Fibroblast of lung (primary cell): ENCODE measurements around the gene SUSD1. TPM values are rescaled to one million over a fixed set of nuclear protein-coding genes. Genes with fewer than 3 reads are reported as not detected.

Experiments used
- DNase-seq, 2 donors: peaks; one replicate each; pipeline versions ENCODE4 v3.0.0 to v3.0.0-alpha.2; 2010; ENCODE audit warnings: low read depth in 2 of 2
- H2AFZ ChIP-seq: 2 replicates; pipeline ENCODE4 v1.5.1; 2012; ENCODE audit warnings: low read length, control low read depth, inconsistent platforms
- H3K27ac ChIP-seq: 2 replicates; pipeline ENCODE4 v1.5.1; 2011; ENCODE audit warnings: low read length, control low read depth; ENCODE audit not compliant: insufficient read depth
- H3K27me3 ChIP-seq: 2 replicates; pipeline ENCODE4 v1.5.1; 2011; ENCODE audit warnings: mild to moderate bottlenecking, low read length; ENCODE audit not compliant: control insufficient read depth, insufficient read depth
- H3K36me3 ChIP-seq: 2 replicates; pipeline ENCODE4 v1.5.1; 2011; ENCODE audit warnings: low read length; ENCODE audit not compliant: control insufficient read depth, insufficient read depth
- H3K4me1 ChIP-seq: 2 replicates; pipeline ENCODE4 v1.5.1; 2011; ENCODE audit warnings: low read length; ENCODE audit not compliant: control insufficient read depth, insufficient read depth; ENCODE audit errors: extremely low read depth
- H3K4me2 ChIP-seq: 2 replicates; pipeline ENCODE4 v1.5.1; 2011; ENCODE audit warnings: low read length, control low read depth; ENCODE audit not compliant: insufficient read depth; ENCODE audit errors: extremely low read depth
- H3K4me3 ChIP-seq, 4 experiments: fragments of 200-600 bp in 1 of 4; sonication (generic) in 1 of 4; replicated peaks in 1 of 4; 2 replicates each; pipeline ENCODE4 v1.5.1; 2011 to 2016; ENCODE audit warnings: low read length in 4 of 4, low read depth in 3 of 4, mild to moderate bottlenecking in 3 of 4, control low read depth in 2 of 4, inconsistent platforms in 1 of 4, mixed read lengths in 1 of 4; ENCODE audit not compliant: insufficient read depth in 1 of 4; ENCODE audit errors: control extremely low read depth in 1 of 4
- H3K79me2 ChIP-seq: 2 replicates; pipeline ENCODE4 v1.5.1; 2012; ENCODE audit warnings: mild to moderate bottlenecking, low read length, inconsistent platforms; ENCODE audit not compliant: control insufficient read depth, insufficient read depth
- H3K9ac ChIP-seq: 2 replicates; pipeline ENCODE4 v1.5.1; 2011; ENCODE audit warnings: mild to moderate bottlenecking, low read length, control low read depth; ENCODE audit not compliant: insufficient read depth
- H3K9me3 ChIP-seq: 2 replicates; pipeline ENCODE4 v1.5.1; 2012; ENCODE audit warnings: low read depth, low read length; ENCODE audit not compliant: control insufficient read depth, insufficient read depth
- H4K20me1 ChIP-seq: 2 replicates; pipeline ENCODE4 v1.5.1; 2011; ENCODE audit warnings: low read length; ENCODE audit not compliant: control insufficient read depth, insufficient read depth; ENCODE audit errors: extremely low read depth
- EZH2 ChIP-seq: IDR thresholded peaks from 2 replicates; pipeline ENCODE4 v1.5.1; 2012; ENCODE audit warnings: low read length, control low read depth, mild to moderate bottlenecking; ENCODE audit errors: missing control alignments
- polyA plus RNA-seq, 2 donors: library from polyadenylated mRNA; depleted of rRNA in 1 of 2; stranded (reverse) in 1 of 2; unstranded in 1 of 2; fragments of >200 nt; gene quantifications; 2 replicates each; pipeline ENCODE4 v1.2.1, GENCODE V29; 2011 to 2012; ENCODE audit warnings: missing spikeins in 1 of 2
- total RNA-seq: library from RNA; depleted of rRNA; stranded (reverse); fragments of >200 nt; gene quantifications from 2 replicates; pipeline ENCODE4 v1.2.1, GENCODE V29; 2014
- TF ChIP-seq, protein P1 (sequence below), 2 donors: IDR thresholded peaks in 1 of 2; conservative IDR thresholded peaks in 1 of 2; 1 replicate in 1 of 2; 2 replicates in 1 of 2; pipeline ENCODE4 v1.5.1; 2011 to 2012; ENCODE audit warnings: low read length in 2 of 2, control low read depth in 1 of 2, inconsistent platforms in 1 of 2, low read depth in 1 of 2, mild to moderate bottlenecking in 1 of 2

Gene SUSD1
- total and polyA plus RNA-seq, 2 donors (not counting 1 experiment from before 2014, with no cell fraction given), result 27.4 to 28.6 TPM

DNA sequence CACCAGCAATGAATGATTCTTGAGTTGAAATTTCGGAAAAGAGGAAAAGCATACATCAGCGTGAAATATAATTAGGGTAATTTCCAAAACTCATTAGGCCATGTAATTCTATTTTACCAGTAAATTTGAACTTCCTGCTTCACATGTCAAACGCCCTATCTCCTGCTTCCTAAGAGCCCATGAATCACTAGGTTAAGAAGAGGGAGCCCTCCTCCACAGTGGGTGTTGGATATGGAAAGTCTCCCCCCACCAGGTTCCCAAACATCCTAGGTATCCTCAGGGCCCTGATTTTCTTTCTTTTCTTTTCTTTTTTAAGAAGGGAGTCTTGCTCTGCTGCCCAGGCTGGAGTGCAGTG, 115.2 kb downstream of the SUSD1 start:
- Histone ChIP-seq H3K4me2 (no peak overlapping the region), H3K9ac (no peak overlapping the region)

DNA sequence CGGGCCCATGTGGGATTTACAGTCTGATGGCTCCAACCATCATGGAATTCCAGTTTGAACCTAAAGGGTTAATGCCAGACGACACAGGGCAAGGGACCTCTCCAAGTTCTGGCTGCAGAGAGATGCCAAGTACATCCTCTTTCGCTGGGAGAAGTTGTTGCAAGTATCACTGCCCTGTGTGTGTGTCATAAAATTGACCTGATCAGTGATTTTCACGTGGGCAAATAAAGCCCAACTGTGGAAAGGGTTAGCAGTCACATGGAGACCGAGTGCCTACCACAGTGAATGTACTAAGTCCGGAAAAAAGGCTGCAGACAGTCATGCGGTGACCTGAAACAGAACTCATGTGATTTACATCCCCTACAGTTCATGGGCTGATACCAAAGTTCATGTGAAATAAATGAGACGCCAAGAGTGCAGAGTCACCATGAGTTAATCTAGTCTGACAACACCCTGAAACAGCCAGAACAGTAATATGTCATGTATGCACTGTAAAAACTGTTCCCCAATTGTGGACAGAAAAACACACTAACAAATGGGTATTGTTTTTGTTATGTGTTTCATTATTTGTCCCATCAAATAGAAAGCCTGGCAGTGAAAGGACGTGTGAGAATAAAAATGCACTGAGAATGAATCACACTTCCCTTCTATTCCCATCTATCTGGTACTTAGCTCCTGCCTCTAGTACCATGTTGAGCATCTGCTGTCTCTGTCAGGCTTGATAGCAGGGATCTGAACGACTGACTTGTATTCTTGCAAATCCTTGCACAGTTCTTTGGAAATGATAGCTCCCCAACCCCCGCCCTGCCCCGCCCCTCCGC, 115.7 kb downstream of the SUSD1 start:
- H3K4me2 ChIP-seq, result no peak overlapping the region
- H3K9ac ChIP-seq, result no peak overlapping the region
- H3K27me3 ChIP-seq, result no peaks in the 10 kb centered on the region
- peak; percentile 74 to 87 for DNase-seq
- peak overlapping the region; percentile 96 for H3K27ac ChIP-seq
- H3K4me3 ChIP-seq, result no peak overlapping the region
- no peak for TF ChIP-seq EZH2
- TF ChIP-seq, protein P1, sequence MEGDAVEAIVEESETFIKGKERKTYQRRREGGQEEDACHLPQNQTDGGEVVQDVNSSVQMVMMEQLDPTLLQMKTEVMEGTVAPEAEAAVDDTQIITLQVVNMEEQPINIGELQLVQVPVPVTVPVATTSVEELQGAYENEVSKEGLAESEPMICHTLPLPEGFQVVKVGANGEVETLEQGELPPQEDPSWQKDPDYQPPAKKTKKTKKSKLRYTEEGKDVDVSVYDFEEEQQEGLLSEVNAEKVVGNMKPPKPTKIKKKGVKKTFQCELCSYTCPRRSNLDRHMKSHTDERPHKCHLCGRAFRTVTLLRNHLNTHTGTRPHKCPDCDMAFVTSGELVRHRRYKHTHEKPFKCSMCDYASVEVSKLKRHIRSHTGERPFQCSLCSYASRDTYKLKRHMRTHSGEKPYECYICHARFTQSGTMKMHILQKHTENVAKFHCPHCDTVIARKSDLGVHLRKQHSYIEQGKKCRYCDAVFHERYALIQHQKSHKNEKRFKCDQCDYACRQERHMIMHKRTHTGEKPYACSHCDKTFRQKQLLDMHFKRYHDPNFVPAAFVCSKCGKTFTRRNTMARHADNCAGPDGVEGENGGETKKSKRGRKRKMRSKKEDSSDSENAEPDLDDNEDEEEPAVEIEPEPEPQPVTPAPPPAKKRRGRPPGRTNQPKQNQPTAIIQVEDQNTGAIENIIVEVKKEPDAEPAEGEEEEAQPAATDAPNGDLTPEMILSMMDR (conservative IDR thresholded peaks at IDR 0.05 in 1 of 2, IDR thresholded peaks at IDR 0.05 in 1 of 2; ENCODE audit: low read depth in 1 of 2, low read length in 2 of 2), result no peak
- H3K79me2 ChIP-seq, result no peaks in the 10 kb centered on the region
- H3K36me3 ChIP-seq, result no peaks in the 10 kb centered on the region
- no peaks in the 10 kb centered on the region for H3K9me3 ChIP-seq
- no peaks in the 10 kb centered on the region for H4K20me1 ChIP-seq
- H2AFZ ChIP-seq, result no peak overlapping the region
- peaks cover 29% of the 10 kb centered on the region for H3K4me1 ChIP-seq

More for the DNA sequence above, 115.2 kb downstream of the SUSD1 start:
- peaks cover 29% of the 10 kb centered on the region for H3K4me1 ChIP-seq
- no peak overlapping the region for H2AFZ ChIP-seq
- no peaks in the 10 kb centered on the region for H3K9me3 ChIP-seq
- TF ChIP-seq, protein P1 (conservative IDR thresholded peaks at IDR 0.05 in 1 of 2, IDR thresholded peaks at IDR 0.05 in 1 of 2; ENCODE audit: low read depth in 1 of 2, low read length in 2 of 2), result no peak
- TF ChIP-seq EZH2, result no peak
- no peak for DNase-seq
- no peaks in the 10 kb centered on the region for H3K79me2 ChIP-seq
- peak overlapping the region; percentile 96 for H3K27ac ChIP-seq
- H3K27me3 ChIP-seq, result no peaks in the 10 kb centered on the region
- no peak overlapping the region for H3K4me3 ChIP-seq
- H4K20me1 ChIP-seq, result no peaks in the 10 kb centered on the region
- H3K36me3 ChIP-seq, result no peaks in the 10 kb centered on the region

DNA sequence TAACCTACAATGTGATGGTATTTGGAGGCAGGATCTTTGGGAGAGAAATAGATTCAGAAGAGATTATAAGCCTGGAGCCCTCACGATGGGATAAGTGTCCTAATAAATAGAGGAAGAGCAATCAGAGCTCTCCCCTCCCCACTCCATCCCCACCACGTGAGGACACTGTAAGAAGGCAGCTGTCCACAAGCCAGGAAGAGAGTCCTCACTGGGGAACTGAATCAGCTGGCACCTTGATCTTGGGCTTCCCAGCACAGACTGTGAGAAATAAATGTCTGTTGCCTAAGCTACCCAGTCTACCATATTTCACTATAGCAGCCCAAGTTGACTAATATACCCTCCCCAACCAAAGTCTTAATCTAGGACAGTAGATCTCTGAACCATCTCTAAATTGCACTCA, 118.1 kb downstream of the SUSD1 start:
- Histone ChIP-seq H3K9me3 (no peaks in the 10 kb centered on the region), H4K20me1 (no peaks in the 10 kb centered on the region), H3K27ac (no peak overlapping the region), H3K9ac (no peak overlapping the region), H3K4me2 (no peak overlapping the region), H3K4me1 (peaks cover 23% of the 10 kb centered on the region), H3K4me3 (no peak overlapping the region), H3K79me2 (no peaks in the 10 kb centered on the region), H2AFZ (no peak overlapping the region), H3K27me3 (no peaks in the 10 kb centered on the region), H3K36me3 (no peaks in the 10 kb centered on the region)
- DNase-seq, result no peak
- no peak for TF ChIP-seq EZH2
- TF ChIP-seq, protein P1 (conservative IDR thresholded peaks at IDR 0.05 in 1 of 2, IDR thresholded peaks at IDR 0.05 in 1 of 2; ENCODE audit: low read depth in 1 of 2, low read length in 2 of 2), result no peak
